Left cardiac atrium (tissue), 4 donors: ENCODE data around the gene SLC7A8. TPM values are rescaled to one million over a fixed set of nuclear protein-coding genes. Genes with fewer than 3 reads are reported as not detected.
"Not testable (repeated sequence)": the region's sequence is repeated elsewhere in the genome, so short reads cannot be mapped to it uniquely, and the experiment has no call there.

Experiments used
- ATAC-seq, 2 donors: fragments of 200-7000 bp; cut with Tn5 transposase; one replicate each; pipeline ENCODE4 v1.9.1; 2020; ENCODE audit warnings: mild to moderate bottlenecking in 2 of 2, moderate library complexity in 2 of 2
- DNase-seq: peaks from one replicate; pipeline ENCODE4 v3.0.0-alpha.2; 2020
- intact Hi-C, 2 donors: fragments of 100-400 bp; cut with DNase I; formaldehyde crosslinking; loops; one replicate each; pipeline versions ENCODE4 v1.14.1 to v1.15.1; 2022 to 2023
- total RNA-seq, 2 donors: library from RNA; stranded (reverse); fragmentation: NEBNext Ultra II Directional; extraction: Animal tissue kit (Norgen Biotek cat#: 25700); gene quantifications; one replicate each; pipeline ENCODE4 v1.2.1, GENCODE V29; 2021
- donor health status: DM: no; HTN: yes; CAD: no.
- donor health status: DM: no; HTN: yes; CAD: no; lungs with severe emphysema.
- donor health status: DM: yes; HTN: yes; CAD: no.
- donor health status: Dilated cardiomyopathy.

Gene SLC7A8
- total RNA-seq, 2 donors from 2014 or later, result 8.7 to 16.2 TPM

GRCh38 chr14:23107620-23108019 lies 75.8 kb downstream of the SLC7A8 start:
- ATAC-seq, DNase-seq, intact Hi-C loops: not testable (repeated sequence)

GRCh38 chr14:23106747-23107045 lies 76.8 kb downstream of the SLC7A8 start:
- DNase-seq (no peak), ATAC-seq (no peak)
- intact Hi-C loops, result no loop called here

- intact Hi-C loops, result no loop called here
- DNase-seq (no peak), ATAC-seq (no peak)
Observed at GRCh38 chr14:23105348-23105824, 78.1 kb downstream of the SLC7A8 start.

- intact Hi-C loops, result no loop called here
Observed at GRCh38 chr14:23104591-23105347, 78.7 kb downstream of the SLC7A8 start, which contains the start of gene CIROP. Gene CIROP (minus strand): TSS chr14:23104989. CDS start chr14:23104920, 69 bp downstream.

GRCh38 chr14:23104070-23104590 lies 79.3 kb downstream of the SLC7A8 start:
- DNase-seq, result no peak
- intact Hi-C loops, result no loop called here
- no peak for ATAC-seq

More at GRCh38 chr14:23104591-23105347, 78.7 kb downstream of the SLC7A8 start, which contains the start of gene CIROP:
- no peak for DNase-seq
- ATAC-seq, result peak in 1 of 2 donors; percentile 19

GRCh38 chr14:23103581-23103980 lies 79.9 kb downstream of the SLC7A8 start:
- intact Hi-C loops, result no loop called here
- DNase-seq (no peak), ATAC-seq (no peak)

GRCh38 chr14:23102801-23103200 lies 80.7 kb downstream of the SLC7A8 start:
- DNase-seq (no peak), ATAC-seq (no peak)
- intact Hi-C loops, result no loop called here

- ATAC-seq (no peak), DNase-seq (no peak)
- intact Hi-C loops, result no loop called here
Observed at GRCh38 chr14:23101986-23102625, 81.4 kb downstream of the SLC7A8 start.

- DNase-seq (no peak), ATAC-seq (no peak)
- intact Hi-C loops, result no loop called here
Observed at GRCh38 chr14:23101213-23101970, 82.1 kb downstream of the SLC7A8 start.

- ATAC-seq, result no peak
- intact Hi-C loops, result no loop called here
Observed at GRCh38 chr14:23099212-23099861, 84.1 kb downstream of the SLC7A8 start.

GRCh38 chr14:23097786-23098185 lies 85.7 kb downstream of the SLC7A8 start:
- no peak for ATAC-seq
- DNase-seq, result no peak
- intact Hi-C loops, result no loop called here

More at GRCh38 chr14:23099212-23099861, 84.1 kb downstream of the SLC7A8 start:
- no peak for DNase-seq

- intact Hi-C loops, result no loop called here
- DNase-seq (peak; percentile 100), ATAC-seq (peak; percentile 94 to 95)
Observed at GRCh38 chr14:23095196-23096108, 88.0 kb downstream of the SLC7A8 start, which contains the start of gene C14orf119. Gene C14orf119 (plus strand): TSS chr14:23095505. CDS start chr14:23097659, 2,154 bp downstream.

- DNase-seq (peak; percentile 82), ATAC-seq (peak; percentile 56 to 73)
- intact Hi-C loops, result no loop called here
Observed at GRCh38 chr14:23094666-23095195, 88.7 kb downstream of the SLC7A8 start, which contains the start of gene ACIN1. Gene ACIN1 (minus strand): TSS chr14:23095136. CDS start chr14:23095112, 24 bp downstream.

- no peak for DNase-seq
- intact Hi-C loops, result no loop called here
- no peak for ATAC-seq
Observed at GRCh38 chr14:23093991-23094665, 89.3 kb downstream of the SLC7A8 start.

- DNase-seq (no peak), ATAC-seq (no peak)
- intact Hi-C loops, result no loop called here
Observed at GRCh38 chr14:23093526-23093925, 89.9 kb downstream of the SLC7A8 start.

- intact Hi-C loops, result no loop called here
- DNase-seq, result no peak
- no peak for ATAC-seq
Observed at GRCh38 chr14:23093104-23093503, 90.4 kb downstream of the SLC7A8 start.
